Uterus (tissue), 2 donors: ENCODE measurements around the gene XXYLT1.

ENCODE experiments used
- POLR2A ChIP-seq, 2 donors: fragments of 450-650 bp; IDR thresholded peaks; one replicate each; pipeline ENCODE4 v1.6.1; 2016; ENCODE audit warnings: antibody characterized with exemption in 2 of 2, mild to moderate bottlenecking in 1 of 2, moderate library complexity in 1 of 2
- TF ChIP-seq, protein P1 (sequence below), 4 experiments: fragments of 200-600 bp in 2 of 4; fragments of 450-650 bp in 2 of 4; sonication (generic) in 2 of 4; IDR thresholded peaks; one replicate each; pipeline ENCODE4 v1.5.1; 2016 to 2019; ENCODE audit warnings: antibody characterized with exemption in 4 of 4, mild to moderate bottlenecking in 2 of 4, moderate library complexity in 1 of 4

DNA sequence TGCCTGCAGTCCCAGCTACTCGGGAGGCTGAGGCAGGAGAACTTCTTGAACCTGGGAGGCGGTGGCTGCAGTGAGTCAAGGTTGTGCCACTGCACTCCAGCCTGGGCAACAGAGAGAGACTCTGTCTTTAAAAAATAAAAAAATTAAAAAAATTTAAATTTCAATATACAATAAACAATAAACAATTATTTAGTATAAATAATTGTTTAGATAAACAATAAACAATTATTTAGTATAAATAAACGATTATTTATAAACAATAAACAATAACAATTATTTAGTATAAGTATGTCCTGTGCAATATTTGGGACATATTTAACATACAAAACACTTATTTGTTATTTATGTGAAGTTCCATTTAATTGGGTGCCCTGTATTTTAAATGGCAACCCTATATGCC lies 119.6 kb downstream of the XXYLT1 start:
- TF ChIP-seq, protein P1, sequence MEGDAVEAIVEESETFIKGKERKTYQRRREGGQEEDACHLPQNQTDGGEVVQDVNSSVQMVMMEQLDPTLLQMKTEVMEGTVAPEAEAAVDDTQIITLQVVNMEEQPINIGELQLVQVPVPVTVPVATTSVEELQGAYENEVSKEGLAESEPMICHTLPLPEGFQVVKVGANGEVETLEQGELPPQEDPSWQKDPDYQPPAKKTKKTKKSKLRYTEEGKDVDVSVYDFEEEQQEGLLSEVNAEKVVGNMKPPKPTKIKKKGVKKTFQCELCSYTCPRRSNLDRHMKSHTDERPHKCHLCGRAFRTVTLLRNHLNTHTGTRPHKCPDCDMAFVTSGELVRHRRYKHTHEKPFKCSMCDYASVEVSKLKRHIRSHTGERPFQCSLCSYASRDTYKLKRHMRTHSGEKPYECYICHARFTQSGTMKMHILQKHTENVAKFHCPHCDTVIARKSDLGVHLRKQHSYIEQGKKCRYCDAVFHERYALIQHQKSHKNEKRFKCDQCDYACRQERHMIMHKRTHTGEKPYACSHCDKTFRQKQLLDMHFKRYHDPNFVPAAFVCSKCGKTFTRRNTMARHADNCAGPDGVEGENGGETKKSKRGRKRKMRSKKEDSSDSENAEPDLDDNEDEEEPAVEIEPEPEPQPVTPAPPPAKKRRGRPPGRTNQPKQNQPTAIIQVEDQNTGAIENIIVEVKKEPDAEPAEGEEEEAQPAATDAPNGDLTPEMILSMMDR (IDR thresholded peaks at IDR 0.05) = no peak
- no peak for TF ChIP-seq POLR2A (IDR thresholded peaks at IDR 0.05)
